K562 (cell line): ENCODE results near the gene DLX4.

Experiments used
- FOXA1 ChIP-seq: fragments of 450-650 bp; IDR thresholded peaks from 2 replicates; pipeline ENCODE4 v1.6.1; 2016; ENCODE audit warnings: mild to moderate bottlenecking, borderline replicate concordance
- NFYB ChIP-seq: IDR thresholded peaks from 2 replicates; pipeline ENCODE4 v1.6.1; 2011; ENCODE audit warnings: mild to moderate bottlenecking, moderate library complexity; ENCODE audit not compliant: insufficient read length; ENCODE audit errors: extremely low read depth

DNA sequence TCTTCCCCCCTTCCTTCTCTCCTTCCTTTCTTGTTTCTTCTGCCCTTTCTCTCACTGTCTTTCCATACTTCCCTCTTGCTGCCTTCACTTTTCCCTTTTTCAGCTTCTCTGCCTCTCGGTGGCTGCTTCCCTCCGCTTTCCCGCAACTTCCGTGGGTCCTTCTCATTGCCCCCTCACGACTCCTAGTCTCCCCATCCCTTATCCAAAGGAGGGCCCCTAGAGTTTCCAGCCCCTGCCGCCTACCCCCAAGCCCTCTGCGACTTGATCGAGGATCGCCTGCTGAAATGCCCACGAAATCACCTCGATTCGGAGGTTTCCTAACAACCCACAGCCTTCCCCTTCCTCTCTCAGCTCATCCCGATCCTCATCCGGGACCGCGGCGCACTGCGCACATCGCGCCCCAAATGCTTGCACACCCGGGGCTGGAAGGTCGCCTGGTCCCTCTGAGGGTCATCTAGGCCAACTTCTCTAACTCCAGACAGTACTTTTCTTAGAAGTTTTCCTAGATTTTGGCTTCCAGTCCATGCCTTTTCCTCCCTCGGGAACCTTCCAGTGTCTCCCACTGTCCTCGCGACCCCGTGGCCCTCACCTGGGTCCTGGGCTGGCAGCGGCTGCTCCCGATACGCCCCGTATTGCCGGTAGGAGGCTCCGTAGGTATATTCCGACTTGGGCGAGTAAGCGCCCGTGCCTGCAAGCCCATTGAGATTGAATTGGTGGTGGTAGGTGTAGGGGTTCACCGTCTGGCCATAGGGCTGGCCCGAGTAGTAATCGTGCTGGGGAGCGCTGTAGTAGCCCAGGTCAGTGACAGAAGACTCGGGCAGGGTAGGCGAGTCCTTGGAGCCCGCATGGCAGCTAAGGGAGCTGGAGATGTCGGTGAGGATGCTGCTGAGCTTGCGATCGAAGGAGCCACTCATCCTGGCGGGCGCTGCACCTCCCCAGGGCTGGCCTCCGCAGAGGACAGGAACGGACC lies 25.4 kb downstream of the DLX4 start:
- TF ChIP-seq FOXA1 (no peak), NFYB (no peak)
